Activated effector memory CD4-positive, alpha-beta T cell treated with anti-CD3 and anti-CD28 coated beads, Interleukin-2, amount 50 U/mL, for 16 hours (primary cell): ENCODE measurements around the gene TXNDC8.
"Not testable (repeated sequence)": the region's sequence is repeated elsewhere in the genome, so short reads cannot be mapped to it uniquely, and the experiment has no call there.

Experiments
- DNase-seq: peaks from one replicate; pipeline ENCODE4 v3.0.0-alpha.2; 2020

The TXNDC8 gene

DNA sequence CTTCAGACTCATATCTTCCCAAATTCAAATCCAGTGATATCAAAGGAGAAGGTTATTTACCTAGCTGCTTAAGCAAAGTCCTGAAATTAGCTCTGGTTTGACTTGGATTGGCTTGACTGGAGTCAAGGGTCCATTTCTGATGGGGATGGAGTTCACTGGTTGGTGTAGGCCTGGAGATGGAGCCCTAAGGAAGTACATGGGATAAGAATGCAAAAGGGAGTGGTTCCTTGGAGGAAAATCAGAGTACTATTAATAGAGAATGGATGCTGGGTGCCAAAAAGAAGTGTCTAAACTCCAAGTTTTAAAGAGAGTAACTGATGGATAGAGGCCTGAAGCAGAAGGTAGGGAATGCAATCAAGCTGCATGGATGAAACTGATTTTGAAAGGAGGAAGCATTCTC, 13.8 kb downstream of the TXNDC8 start:
- DNase-seq, result no peak

DNA sequence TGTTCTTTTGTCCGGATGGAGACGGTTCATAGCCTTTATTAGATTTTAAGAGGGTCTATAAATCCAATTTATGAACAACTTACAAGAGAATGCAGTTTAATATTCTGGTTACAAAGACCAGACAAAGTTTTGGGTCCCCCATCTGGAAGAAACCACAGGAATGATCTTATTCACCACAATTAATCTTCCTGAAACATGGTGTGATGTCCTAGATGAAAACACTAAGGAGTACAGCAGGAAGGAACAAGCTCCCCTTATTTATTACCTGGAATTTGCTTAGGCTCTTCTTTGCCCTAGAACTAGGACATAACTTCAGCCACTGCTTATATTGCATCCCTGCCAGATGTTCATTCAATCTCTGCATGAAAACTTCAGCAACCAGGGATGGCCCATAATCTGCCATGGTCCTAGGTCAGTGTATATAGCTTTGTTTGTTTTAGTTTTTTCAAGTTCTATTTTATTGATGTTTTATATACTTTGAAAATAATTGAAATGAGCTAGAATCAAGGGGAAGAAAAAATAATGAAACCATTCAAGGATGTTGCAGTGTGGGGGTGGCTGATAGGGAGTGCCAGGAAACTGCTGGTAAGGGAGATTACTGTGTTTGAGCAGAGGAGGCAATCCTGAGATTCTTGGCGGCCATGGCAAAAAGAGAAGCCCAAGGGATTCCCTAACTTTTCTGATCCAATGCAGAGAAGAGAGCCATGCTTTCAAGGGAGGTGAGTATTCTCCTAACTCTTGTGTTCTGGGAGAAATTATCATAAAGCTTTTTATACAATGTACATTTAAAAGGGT, 16.8 kb downstream of the TXNDC8 start:
- DNase-seq, result no peak

DNA sequence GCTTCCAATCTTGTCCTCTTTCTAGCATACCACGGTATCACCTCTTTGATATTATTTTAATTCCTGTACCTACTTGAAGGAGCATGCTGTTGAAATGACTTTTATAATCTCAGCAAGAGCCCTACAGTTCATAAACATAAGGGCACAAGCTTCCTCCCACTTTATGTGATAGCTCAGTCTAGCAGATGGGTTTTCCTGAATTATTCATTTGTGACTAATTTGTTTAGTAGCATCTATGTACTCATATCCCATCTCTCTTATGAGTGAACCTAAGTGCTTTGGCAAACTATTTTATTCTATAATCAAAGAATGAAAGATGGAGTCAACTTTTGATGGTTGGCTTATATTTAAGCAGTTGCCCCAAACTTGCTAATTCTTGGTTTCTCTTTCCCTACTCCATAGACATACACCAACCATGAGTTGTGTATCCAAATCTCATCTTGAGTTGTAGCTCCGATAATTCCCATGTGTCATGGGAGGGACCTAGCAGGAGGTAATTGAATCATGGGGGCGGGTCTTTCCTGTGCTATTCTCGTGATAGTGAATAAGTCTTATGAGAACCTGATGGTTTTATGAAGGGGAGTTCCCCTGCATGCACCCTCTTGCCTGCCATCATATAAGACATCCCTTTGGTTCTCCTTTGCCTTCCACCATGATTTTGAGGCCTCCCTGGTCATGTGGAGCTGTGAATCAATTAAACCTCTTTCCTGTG, 17.7 kb downstream of the TXNDC8 start:
- DNase-seq, result no peak

DNA sequence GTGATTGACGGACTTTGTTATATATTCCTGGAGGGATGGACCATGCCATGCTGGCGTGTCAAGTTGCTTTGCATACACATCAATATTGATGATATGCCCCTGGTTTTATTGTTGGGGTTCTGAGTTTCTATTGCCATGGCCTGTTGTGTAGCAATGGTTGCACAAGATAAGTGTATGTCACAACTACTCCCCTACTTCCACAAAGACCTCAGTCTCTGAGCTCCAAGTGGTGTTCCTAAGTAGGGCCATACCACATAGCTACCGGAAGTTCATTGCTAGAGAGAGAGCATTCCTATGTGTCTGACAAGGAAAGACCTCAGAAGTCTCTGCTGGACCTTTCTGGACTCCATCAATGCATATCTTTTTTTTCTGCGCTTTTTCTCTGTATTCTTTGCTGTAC, 19.8 kb downstream of the TXNDC8 start:
- DNase-seq, result no peak

DNA sequence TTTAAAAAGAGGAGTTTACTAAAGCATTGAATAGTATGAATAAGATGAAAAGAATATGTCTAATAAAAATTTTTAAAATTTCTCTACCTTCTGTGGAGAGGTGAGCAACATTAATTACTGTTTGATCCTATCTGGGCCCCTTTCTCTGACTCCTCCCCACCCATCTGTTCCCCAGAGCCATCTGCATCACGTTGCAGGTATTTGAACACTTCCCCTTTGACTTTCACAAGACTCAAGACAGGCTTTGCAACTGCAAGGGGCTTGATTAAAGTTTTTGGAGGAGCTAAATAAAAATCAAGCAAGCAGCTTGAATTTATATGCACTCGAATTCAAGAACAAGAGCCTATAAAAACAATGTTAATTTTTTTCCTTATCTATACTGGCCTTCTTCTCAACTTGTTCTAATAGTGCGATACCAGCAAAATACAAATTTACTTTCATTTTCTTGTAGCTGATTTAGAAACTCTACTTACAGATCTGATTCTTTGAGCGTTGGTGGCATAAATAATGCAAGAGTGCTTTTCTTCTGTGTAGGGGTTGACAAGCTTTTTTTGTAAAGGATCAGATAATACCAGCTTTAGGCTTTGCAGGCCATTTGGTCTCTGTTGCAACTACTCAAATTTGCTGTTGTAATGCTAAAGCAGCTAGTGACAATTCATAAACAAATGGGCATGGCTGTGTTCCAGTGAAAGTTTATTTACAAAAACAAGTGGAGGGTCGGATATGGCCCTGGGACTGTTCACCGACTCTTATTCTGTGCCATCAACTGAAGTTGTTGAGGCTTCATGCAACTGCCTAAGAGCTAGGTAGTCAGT, 21.2 kb downstream of the TXNDC8 start:
- no peak for DNase-seq

DNA sequence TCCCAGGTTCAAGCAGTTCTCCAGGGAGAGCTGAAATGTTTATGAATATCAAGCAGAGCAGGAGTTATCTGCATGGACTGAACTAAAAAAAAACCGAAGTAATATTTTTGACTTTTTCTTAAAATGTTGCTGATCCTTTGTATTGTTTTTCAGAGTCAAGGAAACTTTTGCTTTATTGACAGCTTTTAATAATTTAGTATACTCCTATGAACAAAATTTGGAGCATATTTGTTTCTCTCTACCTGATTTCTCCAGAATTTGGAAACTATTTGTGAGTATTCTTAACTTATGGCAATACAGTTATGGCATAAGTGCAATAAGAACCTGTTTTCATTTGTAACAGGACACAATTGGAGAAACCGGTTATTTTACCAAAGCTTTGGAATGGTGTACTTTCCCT, 25.7 kb downstream of the TXNDC8 start:
- DNase-seq, result not testable (repeated sequence)

DNA sequence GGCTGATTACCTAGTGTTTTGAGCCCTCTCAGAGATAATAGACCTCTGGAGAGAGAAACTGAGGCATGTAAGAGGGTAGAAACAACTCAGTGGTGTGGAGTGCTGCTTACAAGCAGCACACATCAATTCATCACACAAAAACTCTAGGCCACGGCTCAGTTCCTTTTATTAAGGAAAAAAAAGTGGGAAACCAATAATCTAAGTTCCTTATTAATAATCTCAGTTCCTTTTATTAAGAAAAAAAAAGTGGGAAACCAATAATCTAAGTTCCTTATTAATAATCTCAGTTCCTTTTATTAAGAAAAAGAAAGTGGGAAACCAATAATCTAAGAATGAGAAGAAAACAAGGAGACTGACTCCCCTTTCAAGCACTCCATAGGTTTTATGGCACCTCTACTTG, 28.0 kb downstream of the TXNDC8 start:
- no peak for DNase-seq

DNA sequence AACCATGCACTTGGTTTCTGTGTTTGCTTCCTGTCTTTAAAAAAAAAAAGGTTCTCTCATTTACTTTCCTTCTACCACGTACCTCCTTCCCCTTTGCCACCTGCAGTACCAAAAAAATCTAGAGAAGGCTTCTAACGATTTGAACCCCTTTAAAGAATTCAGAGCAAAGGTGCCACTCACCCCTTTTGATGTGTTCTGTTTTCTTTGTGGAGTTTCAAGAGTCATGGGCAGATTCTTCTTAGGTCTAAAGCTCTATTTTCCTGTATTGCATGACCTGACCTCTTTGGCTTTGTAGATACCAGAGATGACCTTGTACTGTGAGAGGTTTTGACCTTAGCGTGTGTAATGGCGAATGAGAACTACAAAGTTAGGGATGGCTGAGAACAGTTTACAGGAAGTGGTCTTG, 29.0 kb downstream of the TXNDC8 start:
- no peak for DNase-seq

DNA sequence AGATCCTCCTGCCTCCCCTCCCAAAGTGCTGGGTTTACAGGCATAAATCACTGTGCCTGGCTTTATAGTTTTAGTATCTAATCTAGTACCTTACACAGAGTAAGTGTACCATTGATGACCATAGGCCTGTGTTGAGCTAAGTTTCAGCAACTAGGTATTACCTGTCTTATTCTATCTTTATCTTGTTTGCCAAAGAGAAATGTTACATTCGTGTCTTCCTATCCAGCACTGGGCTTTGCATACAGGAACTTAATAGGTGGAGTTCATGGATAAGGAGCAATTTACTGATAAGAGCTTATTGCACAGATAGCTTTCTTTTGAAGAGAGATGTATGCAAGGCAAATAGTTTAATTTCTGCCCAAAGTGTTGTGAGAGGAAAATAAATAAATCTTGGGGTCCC, 30.5 kb downstream of the TXNDC8 start:
- no peak for DNase-seq

DNA sequence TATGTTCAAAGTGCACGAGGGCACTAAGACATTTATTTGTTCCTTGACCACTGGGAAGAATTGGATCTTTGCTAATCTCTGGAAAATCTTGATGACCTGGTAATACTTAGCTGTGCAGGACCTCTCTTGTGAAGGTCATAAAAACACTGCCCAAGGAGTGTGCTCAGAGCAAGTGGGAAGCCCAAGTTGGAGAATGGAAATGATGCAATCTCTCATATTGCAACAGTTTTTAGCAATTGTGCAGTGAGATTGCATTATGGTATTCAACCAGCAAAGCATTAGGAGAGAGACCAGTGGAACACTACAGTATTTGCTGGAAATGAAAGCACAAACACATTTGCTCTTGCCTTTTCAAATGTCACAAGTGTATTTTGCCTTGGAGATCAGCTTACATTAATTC, 34.5 kb downstream of the TXNDC8 start:
- DNase-seq, result no peak

DNA sequence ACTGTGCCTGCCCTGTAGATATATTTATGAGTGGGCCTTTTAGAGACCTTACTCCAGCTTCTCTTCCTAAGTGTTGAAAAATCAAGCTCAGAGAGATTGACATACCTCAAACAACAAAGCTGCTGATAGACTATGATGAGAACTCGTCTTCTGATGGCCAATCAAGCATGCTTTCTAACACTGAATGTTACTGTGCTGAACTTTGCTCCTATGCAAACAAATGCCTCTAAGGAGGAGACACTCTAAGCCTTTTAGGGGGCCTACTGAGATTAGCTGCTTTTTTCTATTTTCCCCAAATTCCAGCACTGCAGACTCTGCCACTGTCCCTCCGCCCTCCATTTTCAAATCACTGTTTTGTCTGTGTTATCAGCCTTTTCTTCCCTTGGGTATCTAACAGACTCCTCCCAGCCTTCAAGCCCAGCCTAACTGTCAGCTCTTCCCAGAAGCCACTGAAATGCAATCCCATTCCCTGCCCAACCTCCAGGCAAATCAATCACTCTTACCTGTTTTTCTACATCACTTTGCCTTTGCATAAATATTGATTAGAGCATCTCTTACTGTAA, 39.5 kb downstream of the TXNDC8 start:
- no peak for DNase-seq

DNA sequence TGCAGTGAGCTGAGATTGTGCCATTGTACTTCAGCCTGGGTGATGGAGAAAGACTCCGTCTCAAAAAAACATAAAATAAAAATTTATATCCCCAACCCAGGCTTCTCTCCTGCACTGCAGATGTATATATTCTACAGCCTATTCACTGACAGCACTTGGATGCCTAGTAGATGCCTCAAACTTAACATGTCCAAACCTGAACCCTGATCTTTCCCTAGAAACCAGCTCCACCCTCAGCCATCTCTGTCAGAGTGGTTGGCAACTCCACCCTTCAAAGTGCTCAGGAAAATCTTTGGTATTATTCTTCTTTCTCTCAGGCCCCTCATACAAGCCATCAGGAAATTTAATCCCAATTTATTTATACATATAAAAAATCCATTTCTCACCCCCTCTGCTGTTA, 44.4 kb downstream of the TXNDC8 start:
- DNase-seq, result no peak

DNA sequence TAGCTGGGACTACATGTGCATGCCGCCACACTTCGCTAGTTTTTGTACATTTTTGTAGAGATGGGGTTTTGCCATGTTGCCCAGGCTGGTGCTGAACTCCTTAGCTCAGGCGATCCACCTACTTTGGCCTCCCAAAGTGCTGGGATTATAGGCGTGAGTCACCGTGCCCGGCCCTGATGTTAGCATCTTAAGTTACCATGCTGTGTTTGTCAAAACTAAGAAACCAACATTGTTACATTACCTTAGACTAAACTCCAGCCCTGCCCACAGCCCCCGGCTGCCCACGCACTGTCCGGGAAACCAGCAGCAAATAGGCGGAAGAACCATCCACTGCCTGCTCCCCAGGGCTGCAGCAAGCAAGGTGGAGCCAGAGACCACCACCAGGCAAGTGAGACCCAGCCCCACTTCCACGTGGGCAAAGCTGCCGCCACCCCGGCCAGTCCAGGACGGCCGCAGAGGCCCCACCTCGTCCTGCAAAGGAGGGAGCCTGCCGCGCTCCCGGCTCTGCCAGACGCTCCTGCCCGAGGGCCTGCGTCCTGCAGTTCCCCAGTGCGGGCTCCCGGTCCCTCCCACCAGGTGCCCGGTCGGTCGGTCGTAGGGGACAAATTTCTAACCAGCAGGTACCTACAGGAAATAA, 45.6 kb downstream of the TXNDC8 start:
- no peak for DNase-seq

DNA sequence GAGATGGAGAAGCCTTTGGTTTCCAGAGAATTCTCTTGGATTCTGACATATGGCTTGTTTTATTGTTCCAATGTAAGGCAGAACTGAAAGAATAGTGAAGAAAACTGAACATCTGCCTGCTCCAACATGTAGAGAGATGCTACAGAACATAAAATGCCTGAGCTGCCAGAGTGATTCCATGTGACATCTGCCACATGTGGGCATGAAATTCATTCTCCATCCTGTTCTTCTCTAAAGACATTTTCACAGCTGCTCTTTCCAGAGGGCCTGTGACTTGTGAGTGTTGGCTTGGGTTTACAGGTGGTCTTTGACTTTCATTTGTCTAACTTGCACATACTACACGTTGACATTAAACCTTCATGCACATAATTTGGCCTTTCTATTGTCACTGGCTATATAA, 47.7 kb downstream of the TXNDC8 start:
- no peak for DNase-seq

DNA sequence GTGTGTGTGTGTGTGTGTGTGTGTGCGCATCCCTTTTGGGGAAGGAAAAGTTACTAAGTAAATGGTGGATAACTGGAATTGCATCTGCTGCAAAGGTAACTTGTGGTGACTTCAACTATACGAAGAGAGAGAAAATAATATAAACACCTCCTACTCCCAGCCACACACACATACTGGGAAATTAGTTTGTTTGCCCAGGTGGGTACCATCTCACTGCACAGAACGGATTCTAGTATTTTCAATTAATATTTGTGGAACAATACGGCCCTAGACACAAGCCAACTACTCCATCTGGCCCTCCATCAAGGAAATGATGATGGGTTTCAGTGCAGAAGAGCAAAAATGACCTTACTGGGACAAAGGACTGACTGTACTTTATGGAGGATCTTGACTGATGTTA, 49.2 kb downstream of the TXNDC8 start:
- DNase-seq, result no peak

DNA sequence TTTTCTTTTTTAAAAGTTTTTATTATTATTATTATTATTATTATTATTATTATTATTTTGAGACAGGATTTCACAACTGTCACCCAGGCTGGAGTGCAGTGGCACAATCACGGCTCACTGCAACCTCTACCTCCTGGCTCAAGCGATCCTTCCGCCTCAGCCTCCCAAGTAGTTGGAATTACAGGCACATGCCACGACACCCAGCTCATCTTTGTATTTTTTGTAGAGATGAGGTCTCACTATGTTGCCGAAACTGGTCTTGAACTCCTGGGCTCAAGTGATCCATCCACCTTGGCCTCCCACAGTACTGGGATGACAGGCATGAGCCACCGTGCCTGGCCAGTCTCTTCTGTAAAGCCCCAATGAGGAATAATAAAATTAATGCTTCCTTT, 50.4 kb downstream of the TXNDC8 start:
- no peak for DNase-seq

DNA sequence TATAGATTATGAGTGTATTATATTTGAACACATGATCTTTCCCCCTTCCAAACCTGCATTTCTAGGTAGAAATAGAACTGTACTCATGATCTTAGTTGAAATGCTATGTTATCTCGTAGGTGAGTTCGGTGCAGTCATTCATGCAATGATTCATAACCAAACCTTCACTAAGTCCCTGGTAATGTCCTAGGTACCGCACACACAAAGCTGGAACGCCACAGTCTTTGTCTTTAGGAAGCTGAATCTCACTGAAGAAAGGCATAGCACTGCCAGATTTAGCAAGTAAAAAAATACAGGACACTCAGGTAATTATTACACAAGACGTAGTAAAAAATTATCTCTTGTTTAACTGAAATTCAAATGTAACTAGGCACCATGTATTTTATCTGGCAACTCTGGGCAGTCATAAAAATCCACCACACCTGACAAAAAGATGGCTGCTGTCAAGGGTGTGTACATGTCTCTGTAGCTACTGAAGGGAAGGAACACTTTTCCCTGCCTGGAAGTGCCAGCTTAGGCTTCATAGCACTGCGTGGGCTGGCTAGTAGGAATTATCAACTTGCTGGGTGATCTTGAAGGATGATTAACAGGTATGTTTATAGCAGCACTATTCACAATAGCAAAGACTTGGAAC, 53.3 kb downstream of the TXNDC8 start:
- no peak for DNase-seq

DNA sequence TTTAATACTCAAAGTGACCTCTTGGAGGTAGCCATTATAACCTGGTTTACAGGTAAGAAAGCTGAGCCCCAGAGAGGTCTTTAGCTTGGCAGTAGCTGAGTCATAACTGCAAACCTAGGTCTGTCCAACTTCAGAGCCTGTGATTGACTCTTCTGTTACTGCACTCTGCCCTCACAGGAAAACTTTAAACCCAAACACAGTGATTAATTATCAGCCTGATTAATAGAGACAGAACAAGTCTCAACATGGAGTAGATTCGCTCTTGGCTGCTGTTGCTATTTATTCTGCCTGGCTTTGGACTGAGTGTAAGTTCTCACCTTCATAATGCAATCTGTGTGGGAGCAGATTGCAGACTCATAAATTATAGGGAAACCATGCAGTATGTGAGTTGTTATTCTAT, 53.9 kb downstream of the TXNDC8 start:
- no peak for DNase-seq

DNA sequence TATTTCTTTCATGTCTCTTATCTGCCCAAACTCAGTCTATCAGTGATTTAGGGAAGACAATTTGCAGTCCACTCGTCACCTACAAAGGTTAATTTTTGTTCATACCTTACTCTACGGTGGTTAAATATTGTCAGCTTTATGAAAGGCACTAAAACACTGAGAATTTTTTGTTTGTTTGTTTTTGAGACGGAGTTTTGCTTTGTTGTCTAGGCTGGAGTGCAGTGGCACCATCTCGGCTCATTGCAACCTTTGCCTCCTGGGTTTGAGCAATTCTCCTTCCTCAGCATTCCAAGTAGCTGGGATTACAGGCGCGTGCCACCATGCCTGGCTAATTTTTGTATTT, 55.0 kb downstream of the TXNDC8 start:
- DNase-seq, result no peak

DNA sequence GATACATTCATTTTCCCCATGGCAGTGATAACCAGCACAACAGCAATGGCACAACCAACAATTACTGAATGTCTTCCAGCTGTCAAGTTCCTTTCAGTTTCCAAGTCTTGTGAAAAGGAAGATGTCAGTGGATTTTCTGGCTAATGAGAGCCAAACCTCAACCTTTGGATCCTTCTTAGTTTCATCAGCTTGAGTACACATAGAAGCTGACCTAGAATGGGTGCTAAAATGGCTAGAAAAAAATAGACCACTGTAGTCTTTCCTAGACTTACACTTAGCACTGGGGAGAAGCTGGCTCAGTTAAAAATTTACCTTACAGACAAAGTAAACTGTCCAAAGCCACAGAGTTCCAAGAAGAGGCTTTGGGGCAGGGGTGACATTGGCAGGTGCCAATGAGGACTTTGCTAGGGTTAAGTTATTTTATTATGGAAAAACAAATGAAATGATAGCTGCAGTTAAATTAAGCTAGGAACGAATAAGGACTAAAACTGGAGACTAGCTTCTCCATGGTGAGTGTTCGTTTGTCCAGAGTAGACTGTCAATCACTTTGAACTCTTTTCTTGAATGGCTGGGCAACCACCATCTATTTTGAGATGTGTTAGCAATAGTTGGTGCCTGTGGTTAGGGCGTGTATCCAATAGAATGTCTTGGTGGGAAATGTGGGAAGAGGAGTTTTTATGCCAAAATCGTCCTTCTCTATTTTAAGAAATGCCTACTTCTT, 55.5 kb downstream of the TXNDC8 start:
- no peak for DNase-seq

DNA sequence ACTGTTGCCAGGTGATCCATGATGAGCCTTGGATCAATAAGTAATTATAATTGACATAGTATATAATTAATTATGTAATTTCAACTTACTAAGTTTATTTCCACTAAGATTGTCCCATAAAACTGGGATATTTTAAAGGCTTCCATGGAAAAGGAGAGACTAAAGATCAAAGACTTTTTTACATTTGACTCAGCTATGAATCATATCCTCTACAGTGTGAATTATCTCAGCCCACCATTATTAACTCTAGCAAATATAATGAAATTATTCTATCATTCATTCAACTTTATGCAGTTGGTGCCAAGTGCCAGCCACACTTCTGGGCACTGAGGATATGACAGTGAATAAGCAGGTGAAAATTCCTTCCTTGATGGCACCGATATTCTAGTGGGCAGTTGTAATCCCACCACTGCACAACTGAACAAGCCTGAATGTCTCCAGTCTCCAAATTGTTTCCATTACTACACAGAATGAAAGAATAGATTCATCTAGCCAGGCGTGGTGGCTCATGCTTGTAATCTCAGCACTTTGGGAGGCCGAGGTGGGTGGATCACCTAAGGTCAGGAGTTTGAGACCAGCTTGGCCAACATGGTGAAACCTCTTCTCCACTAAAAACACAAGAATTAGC, 59.5 kb downstream of the TXNDC8 start:
- no peak for DNase-seq
